ENCODE data around the gene C20orf144.

C20orf144 gene

DNA sequence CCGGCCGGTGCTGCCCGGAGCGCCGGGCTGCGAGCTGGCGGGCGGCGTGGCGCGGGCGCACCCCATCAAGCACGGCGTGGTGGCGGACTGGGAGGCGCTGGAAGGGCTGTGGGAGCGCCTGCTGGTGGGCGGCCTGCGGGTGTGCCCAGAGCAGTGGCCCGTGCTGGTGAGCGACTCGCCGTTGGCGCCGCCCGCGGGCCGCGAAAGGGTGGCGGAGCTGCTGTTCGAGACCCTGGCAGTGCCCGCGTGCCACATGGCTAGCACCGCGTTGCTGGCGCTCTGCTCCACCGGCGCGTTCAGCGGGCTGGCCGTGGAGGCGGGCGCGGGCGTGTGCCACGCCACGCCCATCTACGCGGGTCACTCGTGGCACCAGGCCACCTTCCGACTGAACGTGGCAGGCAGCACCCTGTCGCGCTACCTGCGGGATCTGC, 5.1 kb downstream of the C20orf144 start:
- Histone ChIP-seq H3K27ac (peak overlapping the region; percentile 42 to 80 (median 72); a peak in 21 of 22 replicates), H3K4me2 (peak overlapping the region; percentile 89 to 99 (median 97)), H3K9me3 (replicated peaks in 1 of 11) (no peaks in the 10 kb centered on the region), H3K9ac (peak overlapping the region; percentile 67 to 82 (median 73); a peak in 21 of 22 replicates), H3K4me1 (peaks cover 78 to 93% (median 91%) of the 10 kb centered on the region in 10 experiments), H3K27me3 (no peaks in the 10 kb centered on the region), H4K20me1 (peaks cover 0 to 44% (median 9%) of the 10 kb centered on the region in 11 experiments; a peak in 11 of 22 replicates), H3K4me3 (peak overlapping the region; percentile 55 to 71 (median 62)), H3K36me3 (peaks cover 0 to 15% (median 0%) of the 10 kb centered on the region in 11 experiments; a peak in 5 of 22 replicates)
- no peak for TF ChIP-seq Cebpa-rat (IDR thresholded peaks at IDR 0.05)

- peak overlapping the region in 10 of 11 experiments; percentile 67 to 82 (median 75); a peak in 20 of 22 replicates for H3K9ac ChIP-seq
- H3K4me1 ChIP-seq: peaks cover 79 to 96% (median 92%) of the 10 kb centered on the region in 10 experiments
- H4K20me1 ChIP-seq: peaks cover 0 to 49% (median 14%) of the 10 kb centered on the region in 11 experiments; a peak in 13 of 22 replicates
- peaks cover 0 to 15% (median 0%) of the 10 kb centered on the region in 11 experiments; a peak in 5 of 22 replicates for H3K36me3 ChIP-seq
- no peaks in the 10 kb centered on the region for H3K9me3 ChIP-seq (replicated peaks in 1 of 11)
- peak overlapping the region in 9 of 11 experiments; percentile 68 to 80 (median 73); a peak in 18 of 22 replicates for H3K27ac ChIP-seq
- TF ChIP-seq Cebpa-rat (IDR thresholded peaks at IDR 0.05): no peak
- peak overlapping the region; percentile 89 to 99 (median 97) for H3K4me2 ChIP-seq
- no peaks in the 10 kb centered on the region for H3K27me3 ChIP-seq
- H3K4me3 ChIP-seq: peak overlapping the region; percentile 55 to 71 (median 62)
Measured at GRCh38 chr20:33667676-33668465, 5.7 kb downstream of the C20orf144 start.

DNA sequence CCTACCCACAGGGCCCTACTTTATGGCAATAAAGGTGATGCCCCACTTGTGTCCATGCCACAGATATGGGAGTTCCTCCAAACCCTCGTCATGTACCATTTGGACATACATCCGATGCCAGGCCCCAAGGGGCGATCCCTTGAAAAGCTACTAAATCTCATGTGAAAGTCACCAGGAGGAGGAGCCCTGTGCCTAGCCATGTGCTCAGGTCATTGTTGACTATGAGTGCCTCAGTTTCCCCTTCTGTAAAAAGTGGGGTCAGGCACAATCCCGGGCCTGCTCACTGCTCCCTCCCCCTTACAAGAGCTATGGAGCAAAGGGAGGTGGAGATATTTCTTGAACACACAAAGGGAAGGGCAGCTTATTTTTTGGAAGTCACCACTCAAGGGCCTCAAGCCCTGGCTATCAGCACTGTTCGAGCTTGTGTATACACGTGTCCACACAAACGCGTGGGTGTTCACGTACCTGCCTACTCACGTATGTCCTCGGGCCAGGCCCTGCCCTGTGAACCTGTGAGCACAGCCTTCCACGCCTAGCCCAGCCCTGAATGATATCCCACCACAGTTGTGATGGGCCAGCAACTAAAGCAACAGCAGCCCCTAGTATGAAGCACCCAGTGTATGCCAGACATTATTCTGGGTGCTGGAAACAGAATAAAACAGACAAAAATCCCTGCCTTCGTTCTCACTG, 6.5 kb downstream of the C20orf144 start:
- Histone ChIP-seq H3K4me1 (peaks cover 83 to 97% (median 95%) of the 10 kb centered on the region in 10 experiments), H3K4me3 (peak overlapping the region in 6 of 10 experiments; percentile 60 to 67 (median 63); a peak in 7 of 20 replicates)

GRCh38 chr20:33669224-33669623, 7.1 kb downstream of the C20orf144 start:
- H3K9ac ChIP-seq: no peak overlapping the region; a peak in 1 of 22 replicates
- peaks cover 0 to 15% (median 0%) of the 10 kb centered on the region in 11 experiments; a peak in 5 of 22 replicates for H3K36me3 ChIP-seq
- peaks cover 82 to 96% (median 92%) of the 10 kb centered on the region in 10 experiments for H3K4me1 ChIP-seq
- no peak overlapping the region for H3K27ac ChIP-seq
- H3K27me3 ChIP-seq: no peaks in the 10 kb centered on the region
- H3K4me3 ChIP-seq: no peak overlapping the region
- H4K20me1 ChIP-seq: peaks cover 0 to 51% (median 14%) of the 10 kb centered on the region in 11 experiments; a peak in 12 of 22 replicates
- H3K9me3 ChIP-seq (replicated peaks in 1 of 11): no peaks in the 10 kb centered on the region
- peak overlapping the region in 8 of 11 experiments; percentile 89 to 99 (median 97); a peak in 16 of 22 replicates for H3K4me2 ChIP-seq
- TF ChIP-seq Cebpa-rat (IDR thresholded peaks at IDR 0.05): no peak

More for the DNA sequence above, 6.5 kb downstream of the C20orf144 start:
- TF ChIP-seq Cebpa-rat (IDR thresholded peaks at IDR 0.05): no peak
- Histone ChIP-seq H3K9ac (peak overlapping the region in 6 of 11 experiments; percentile 72 to 82 (median 78); a peak in 9 of 22 replicates), H4K20me1 (peaks cover 0 to 51% (median 14%) of the 10 kb centered on the region in 11 experiments; a peak in 12 of 22 replicates), H3K4me2 (peak overlapping the region; percentile 89 to 99 (median 97)), H3K9me3 (replicated peaks in 1 of 11) (no peaks in the 10 kb centered on the region), H3K27me3 (no peaks in the 10 kb centered on the region), H3K36me3 (peaks cover 0 to 15% (median 0%) of the 10 kb centered on the region in 11 experiments; a peak in 5 of 22 replicates), H3K27ac (no peak overlapping the region)

- H3K9ac ChIP-seq: peak overlapping the region in 6 of 11 experiments; percentile 5 to 46 (median 24); a peak in 11 of 22 replicates
- H3K27me3 ChIP-seq: no peaks in the 10 kb centered on the region
- no peak overlapping the region for H3K27ac ChIP-seq
- H3K4me3 ChIP-seq: no peak overlapping the region
- H3K9me3 ChIP-seq (replicated peaks in 1 of 11): no peaks in the 10 kb centered on the region
- H4K20me1 ChIP-seq: peaks cover 0 to 52% (median 18%) of the 10 kb centered on the region in 11 experiments; a peak in 14 of 22 replicates
- TF ChIP-seq Cebpa-rat (IDR thresholded peaks at IDR 0.05): no peak
- H3K4me1 ChIP-seq: peaks cover 80 to 94% (median 90%) of the 10 kb centered on the region in 10 experiments
- H3K36me3 ChIP-seq: peaks cover 0 to 15% (median 0%) of the 10 kb centered on the region in 11 experiments; a peak in 5 of 22 replicates
- peak overlapping the region; percentile 49 to 99 (median 96) for H3K4me2 ChIP-seq
Measured at GRCh38 chr20:33669873-33670640, 7.9 kb downstream of the C20orf144 start.

DNA sequence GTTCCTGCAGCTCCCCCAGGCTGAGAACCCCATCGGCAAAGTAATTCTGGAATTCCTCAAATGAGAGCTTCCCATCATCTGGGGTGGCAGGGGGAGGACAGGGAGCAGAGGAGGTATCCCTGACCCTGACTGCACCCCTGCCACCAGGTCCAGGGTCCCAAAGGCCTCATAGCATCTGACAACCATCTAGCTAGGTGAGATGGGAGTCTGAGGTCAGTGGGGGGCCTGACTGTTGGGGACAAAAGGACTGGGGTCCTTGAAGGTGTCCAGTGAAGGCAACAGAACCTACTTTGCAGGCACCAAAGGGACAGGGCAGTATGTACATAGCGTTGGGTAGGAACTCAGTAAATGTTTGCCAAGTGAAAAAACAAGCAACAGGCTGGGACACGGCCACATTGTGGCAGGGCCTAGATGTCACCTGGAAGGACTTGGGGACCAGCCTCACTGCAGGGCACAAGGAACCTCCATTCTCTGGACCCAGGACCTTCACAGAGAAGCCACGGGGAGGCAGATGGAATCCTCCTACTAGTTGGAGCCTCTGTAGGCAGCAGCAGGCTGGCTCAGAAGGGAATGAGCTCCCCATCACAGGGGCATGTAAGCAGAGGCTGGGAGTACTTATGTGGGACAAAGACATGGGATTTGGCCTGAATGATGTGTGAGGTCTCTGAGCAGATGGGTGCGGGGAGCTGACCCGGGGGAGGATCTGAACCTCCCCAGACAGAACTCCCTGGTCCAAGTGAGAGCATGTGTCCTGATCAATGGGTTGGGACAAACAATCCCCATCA, 8.8 kb downstream of the C20orf144 start:
- TF ChIP-seq Cebpa-rat (IDR thresholded peaks at IDR 0.05): no peak
- H3K4me2 ChIP-seq: peak overlapping the region; percentile 49 to 99 (median 96)
- H3K9ac ChIP-seq: peak overlapping the region in 6 of 11 experiments; percentile 5 to 46 (median 20); a peak in 6 of 22 replicates

DNA sequence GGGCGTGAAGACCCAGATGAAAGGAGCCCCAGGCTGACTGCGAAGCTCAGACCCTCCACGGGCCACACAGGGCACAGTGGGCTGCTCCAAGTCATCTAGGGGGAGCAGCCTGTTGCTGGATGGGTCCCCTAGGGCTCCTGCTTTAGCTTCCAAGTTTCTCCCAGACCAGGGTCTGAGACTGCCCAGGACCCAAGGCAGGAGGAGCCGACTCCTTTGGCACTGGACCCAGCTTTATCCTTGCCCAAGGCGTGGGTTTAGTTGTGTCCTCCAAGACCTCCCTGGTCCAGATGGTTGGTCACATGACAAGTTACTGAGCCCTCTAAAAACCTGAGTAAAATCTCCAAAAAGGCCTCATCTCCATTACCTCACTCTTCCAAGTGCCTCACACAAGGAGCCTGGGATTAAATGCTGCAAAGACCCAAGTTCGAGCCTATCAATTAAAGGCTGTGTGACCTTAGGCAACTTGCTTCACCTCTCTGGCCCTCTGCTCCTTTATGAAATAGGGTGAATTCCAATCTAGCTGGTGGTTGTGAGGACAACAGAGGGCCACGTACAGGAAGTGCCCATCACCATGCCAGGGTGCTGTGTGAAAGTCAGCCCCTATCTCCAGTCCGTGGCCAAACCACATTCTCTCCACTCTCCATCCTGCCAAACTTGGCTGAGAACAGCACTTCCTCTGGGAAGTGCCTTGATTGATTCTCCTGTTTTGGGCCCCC, 9.6 kb downstream of the C20orf144 start:
- no peak overlapping the region for H3K27ac ChIP-seq
- no peaks in the 10 kb centered on the region for H3K27me3 ChIP-seq
- peak overlapping the region in 4 of 10 experiments; percentile 58 to 70 (median 67); a peak in 1 of 20 replicates for H3K4me3 ChIP-seq
- peaks cover 70 to 88% (median 80%) of the 10 kb centered on the region in 10 experiments for H3K4me1 ChIP-seq
- peak overlapping the region in 7 of 11 experiments; percentile 25 to 83 (median 81); a peak in 5 of 22 replicates for H3K9ac ChIP-seq
- H3K36me3 ChIP-seq: peaks cover 0 to 23% (median 11%) of the 10 kb centered on the region in 11 experiments; a peak in 16 of 22 replicates
- peaks cover 0 to 69% (median 33%) of the 10 kb centered on the region in 11 experiments; a peak in 17 of 22 replicates for H4K20me1 ChIP-seq
- peak overlapping the region; percentile 88 to 99 (median 96) for H3K4me2 ChIP-seq
- no peaks in the 10 kb centered on the region for H3K9me3 ChIP-seq (replicated peaks in 1 of 11)
- TF ChIP-seq Cebpa-rat (IDR thresholded peaks at IDR 0.05): no peak

More for the DNA sequence above, 8.8 kb downstream of the C20orf144 start:
- H3K36me3 ChIP-seq: peaks cover 0 to 15% (median 3%) of the 10 kb centered on the region in 11 experiments; a peak in 12 of 22 replicates
- peaks cover 0 to 61% (median 26%) of the 10 kb centered on the region in 11 experiments; a peak in 17 of 22 replicates for H4K20me1 ChIP-seq
- H3K27me3 ChIP-seq: no peaks in the 10 kb centered on the region
- peaks cover 76 to 90% (median 86%) of the 10 kb centered on the region in 10 experiments for H3K4me1 ChIP-seq
- no peak overlapping the region for H3K27ac ChIP-seq
- no peak overlapping the region for H3K4me3 ChIP-seq
- H3K9me3 ChIP-seq (replicated peaks in 1 of 11): no peaks in the 10 kb centered on the region

All from BLaER1 treated with 17β-estradiol and CSF1 and Interleukin-3, amounts not matched to agents 10 nM and 100 nM (cell line).